ENCODE results near the gene SLCO1B1. TPM values are rescaled to one million over a fixed set of nuclear protein-coding genes. Genes with fewer than 3 reads are reported as not detected.

Gene SLCO1B1, protein sequence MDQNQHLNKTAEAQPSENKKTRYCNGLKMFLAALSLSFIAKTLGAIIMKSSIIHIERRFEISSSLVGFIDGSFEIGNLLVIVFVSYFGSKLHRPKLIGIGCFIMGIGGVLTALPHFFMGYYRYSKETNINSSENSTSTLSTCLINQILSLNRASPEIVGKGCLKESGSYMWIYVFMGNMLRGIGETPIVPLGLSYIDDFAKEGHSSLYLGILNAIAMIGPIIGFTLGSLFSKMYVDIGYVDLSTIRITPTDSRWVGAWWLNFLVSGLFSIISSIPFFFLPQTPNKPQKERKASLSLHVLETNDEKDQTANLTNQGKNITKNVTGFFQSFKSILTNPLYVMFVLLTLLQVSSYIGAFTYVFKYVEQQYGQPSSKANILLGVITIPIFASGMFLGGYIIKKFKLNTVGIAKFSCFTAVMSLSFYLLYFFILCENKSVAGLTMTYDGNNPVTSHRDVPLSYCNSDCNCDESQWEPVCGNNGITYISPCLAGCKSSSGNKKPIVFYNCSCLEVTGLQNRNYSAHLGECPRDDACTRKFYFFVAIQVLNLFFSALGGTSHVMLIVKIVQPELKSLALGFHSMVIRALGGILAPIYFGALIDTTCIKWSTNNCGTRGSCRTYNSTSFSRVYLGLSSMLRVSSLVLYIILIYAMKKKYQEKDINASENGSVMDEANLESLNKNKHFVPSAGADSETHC
- total RNA-seq, result not detected in 2 replicates

DNA sequence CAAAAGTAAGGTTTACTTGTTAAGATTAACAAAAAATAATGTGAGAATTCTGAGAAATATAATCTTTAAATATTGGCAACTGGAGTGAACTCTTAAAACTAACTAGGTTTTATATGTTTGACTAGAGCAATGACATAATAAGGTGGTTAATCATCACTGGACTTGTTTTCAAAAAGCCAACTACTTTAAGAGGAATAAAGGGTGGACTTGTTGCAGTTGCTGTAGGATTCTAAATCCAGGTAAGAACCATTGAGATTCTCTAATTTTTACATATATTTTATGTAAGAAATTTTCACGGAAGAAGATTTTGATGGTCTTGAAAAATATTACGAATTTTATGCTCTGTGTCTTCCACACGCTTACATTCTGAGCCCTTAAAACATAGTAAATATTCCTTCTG lies at the start of gene SLCO1B1:
Gene SLCO1B1 (plus strand): TSS at position 197 of the 400 bp plus-strand sequence. CDS start 10,381 bp downstream, outside the sequence.

Other genes starting within 250 kb of the SLCO1B1 start
- not detected in 2 replicates for gene SLCO1A2, start 203.7 kb downstream of the SLCO1B1 start, total RNA-seq
- gene IAPP, start 241.7 kb downstream of the SLCO1B1 start, total RNA-seq, result not detected in 2 replicates

Measured in epithelial cell of umbilical artery (primary cell).